ENCODE measurements around the gene SLAMF9.

The SLAMF9 gene

DNA sequence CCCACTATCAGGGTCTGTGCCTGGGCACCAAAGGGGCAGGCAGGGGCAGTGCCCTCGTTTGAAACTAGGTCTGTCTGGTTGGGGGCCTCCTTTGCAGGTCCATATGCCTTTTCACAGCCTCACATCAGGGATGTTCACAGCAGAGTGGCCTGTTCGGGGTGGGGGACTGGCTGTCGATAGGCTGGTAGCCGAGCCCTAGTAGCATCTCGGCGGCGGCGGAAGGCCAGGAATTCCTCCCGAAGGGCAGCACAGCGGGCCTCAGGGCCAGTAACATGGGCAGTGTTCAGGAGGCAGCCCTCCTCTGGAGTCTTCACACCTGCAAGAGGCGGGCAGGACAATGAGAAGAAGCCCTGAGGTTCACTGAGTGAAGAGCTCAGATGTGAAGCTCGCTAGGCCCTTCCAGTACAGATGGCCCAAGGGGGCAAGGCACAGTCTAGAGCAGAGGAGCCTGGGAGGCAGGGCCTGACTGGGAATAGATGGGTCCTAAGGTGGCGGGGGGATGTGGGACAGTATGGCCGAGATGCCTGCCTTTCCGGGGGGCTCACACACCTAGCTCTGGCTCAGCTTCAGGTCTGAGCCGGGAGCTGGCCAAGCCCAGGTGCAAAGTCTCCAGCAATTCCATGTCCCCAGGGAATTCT lies 26.7 kb downstream of the SLAMF9 start:
- no peak for DNase-seq (ENCODE audit: low read depth)
- TF ChIP-seq, protein P1, sequence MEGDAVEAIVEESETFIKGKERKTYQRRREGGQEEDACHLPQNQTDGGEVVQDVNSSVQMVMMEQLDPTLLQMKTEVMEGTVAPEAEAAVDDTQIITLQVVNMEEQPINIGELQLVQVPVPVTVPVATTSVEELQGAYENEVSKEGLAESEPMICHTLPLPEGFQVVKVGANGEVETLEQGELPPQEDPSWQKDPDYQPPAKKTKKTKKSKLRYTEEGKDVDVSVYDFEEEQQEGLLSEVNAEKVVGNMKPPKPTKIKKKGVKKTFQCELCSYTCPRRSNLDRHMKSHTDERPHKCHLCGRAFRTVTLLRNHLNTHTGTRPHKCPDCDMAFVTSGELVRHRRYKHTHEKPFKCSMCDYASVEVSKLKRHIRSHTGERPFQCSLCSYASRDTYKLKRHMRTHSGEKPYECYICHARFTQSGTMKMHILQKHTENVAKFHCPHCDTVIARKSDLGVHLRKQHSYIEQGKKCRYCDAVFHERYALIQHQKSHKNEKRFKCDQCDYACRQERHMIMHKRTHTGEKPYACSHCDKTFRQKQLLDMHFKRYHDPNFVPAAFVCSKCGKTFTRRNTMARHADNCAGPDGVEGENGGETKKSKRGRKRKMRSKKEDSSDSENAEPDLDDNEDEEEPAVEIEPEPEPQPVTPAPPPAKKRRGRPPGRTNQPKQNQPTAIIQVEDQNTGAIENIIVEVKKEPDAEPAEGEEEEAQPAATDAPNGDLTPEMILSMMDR (IDR thresholded peaks at IDR 0.05; ENCODE audit: low read length, missing control alignments): no peak
- H3K4me3 ChIP-seq (replicated peaks; ENCODE audit: low read depth, low read length): no peak overlapping the region

DNA sequence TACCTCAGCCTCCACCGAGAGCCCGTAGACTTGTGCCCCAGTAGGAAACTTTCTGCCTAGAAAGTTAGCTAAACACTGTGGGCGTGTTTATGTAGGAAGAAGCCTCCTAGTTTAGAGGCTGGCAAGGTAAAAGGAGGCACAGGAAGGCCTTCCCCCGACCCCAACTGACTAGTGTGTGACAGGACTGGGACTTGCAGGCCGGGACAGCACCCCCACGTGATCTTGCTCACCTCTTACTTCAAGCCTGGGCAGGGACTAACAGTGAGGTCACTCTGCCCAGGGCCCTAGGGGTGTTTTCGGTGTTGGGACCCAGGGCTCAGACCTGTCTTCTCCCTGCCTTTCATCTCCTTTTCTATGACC lies 28.3 kb downstream of the SLAMF9 start:
- no peak for DNase-seq (ENCODE audit: low read depth)
- peak overlapping the region; percentile 100 for H3K4me3 ChIP-seq (replicated peaks; ENCODE audit: low read depth, low read length)
- TF ChIP-seq, protein P1 (IDR thresholded peaks at IDR 0.05; ENCODE audit: low read length, missing control alignments): no peak

DNA sequence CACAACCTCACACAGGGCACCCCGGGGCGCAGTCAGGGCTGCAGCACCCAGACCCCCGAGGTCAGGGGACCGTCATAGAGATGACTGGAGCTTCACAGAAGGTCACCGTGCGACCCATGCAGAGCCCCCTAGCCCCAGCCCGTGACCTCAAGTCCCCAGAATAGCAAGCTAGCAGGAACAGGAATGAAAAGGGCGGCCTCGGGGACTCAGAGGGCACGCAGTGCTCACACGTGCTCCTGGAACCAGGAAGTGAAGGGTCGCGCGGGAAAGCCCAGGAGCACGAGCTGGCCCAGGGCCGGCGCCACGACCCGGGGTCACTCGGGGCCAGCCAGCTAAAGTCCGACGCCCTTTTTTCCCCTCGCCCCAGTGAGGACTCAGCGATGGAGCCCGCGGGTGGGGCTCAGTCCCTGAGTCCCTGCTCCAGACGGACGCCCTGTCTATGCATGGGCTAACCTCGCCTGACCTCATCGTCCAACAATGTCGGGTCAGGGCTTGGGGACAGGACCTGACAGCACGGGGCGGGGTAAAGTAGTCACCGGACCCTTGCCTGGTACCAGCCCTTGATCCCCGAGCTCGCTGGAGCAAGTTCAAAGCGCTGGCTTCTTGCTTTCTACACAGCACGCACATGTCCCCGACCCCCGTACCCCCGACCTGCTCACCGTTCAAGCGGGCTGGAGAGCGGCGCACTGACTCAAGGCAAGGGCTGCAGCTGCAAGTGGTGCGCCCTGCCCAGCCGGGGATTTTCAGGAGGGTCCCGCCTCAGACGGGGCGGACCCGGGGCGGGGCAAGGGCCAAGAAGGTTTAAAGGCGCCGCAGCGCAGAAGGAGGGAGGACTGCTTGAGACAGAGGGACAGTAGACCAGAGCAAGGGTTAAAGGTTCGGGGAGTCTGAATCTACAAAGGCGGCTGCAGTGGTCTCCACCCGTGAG lies 29.0 kb downstream of the SLAMF9 start, which contains the start of gene TAGLN2:
TSS of gene TAGLN2 (minus strand) at position 717 of the 928 bp plus-strand sequence. CDS start 4,998 bp downstream, outside the sequence.
- peak within 1 kb of the TSS; percentile 100 for H3K4me3 ChIP-seq (replicated peaks; ENCODE audit: low read depth, low read length)
- TF ChIP-seq, protein P1 (IDR thresholded peaks at IDR 0.05; ENCODE audit: low read length, missing control alignments): no peak
- DNase-seq (ENCODE audit: low read depth): peak; percentile 92

DNA sequence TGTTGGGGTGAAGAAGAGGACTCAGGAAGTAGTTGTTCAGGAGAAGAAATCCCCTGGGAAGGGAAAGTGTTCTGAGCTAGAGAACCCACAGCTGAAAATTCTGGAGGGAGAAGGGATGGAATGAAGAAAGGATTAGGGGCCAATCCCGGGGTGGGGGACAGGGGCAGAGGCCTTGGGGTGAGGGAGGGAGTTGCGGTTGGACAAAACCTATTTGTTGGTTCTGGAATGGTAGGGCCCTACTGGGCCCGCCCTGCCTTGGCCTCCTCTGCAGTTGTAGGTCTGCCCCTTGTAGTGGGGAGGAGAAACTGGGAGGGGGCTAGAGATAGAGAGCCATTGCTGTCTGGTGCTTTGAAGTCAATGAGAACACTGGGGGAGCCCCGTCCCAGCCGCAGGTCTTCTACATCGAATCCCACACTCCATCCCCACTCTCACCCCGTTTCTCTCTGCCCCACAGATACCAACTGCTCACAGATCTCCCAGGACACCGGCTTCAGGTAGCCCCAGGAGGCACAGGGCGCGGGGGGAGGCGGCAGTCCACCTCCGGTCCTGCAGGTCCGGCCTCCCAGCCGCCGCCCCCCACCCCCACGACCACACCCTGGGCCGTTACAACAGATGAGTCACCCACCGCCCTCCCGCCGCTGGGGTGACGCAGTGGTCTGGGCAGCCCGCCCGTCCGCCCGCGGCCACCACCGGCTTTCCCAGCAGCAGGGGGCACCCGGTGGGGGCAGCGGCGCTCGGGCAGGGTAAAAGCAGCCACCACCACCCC lies 29.8 kb downstream of the SLAMF9 start:
- H3K4me3 ChIP-seq (replicated peaks; ENCODE audit: low read depth, low read length): peak overlapping the region; percentile 100
- DNase-seq (ENCODE audit: low read depth): peak; percentile 90
- TF ChIP-seq, protein P1 (IDR thresholded peaks at IDR 0.05; ENCODE audit: low read length, missing control alignments): no peak

DNA sequence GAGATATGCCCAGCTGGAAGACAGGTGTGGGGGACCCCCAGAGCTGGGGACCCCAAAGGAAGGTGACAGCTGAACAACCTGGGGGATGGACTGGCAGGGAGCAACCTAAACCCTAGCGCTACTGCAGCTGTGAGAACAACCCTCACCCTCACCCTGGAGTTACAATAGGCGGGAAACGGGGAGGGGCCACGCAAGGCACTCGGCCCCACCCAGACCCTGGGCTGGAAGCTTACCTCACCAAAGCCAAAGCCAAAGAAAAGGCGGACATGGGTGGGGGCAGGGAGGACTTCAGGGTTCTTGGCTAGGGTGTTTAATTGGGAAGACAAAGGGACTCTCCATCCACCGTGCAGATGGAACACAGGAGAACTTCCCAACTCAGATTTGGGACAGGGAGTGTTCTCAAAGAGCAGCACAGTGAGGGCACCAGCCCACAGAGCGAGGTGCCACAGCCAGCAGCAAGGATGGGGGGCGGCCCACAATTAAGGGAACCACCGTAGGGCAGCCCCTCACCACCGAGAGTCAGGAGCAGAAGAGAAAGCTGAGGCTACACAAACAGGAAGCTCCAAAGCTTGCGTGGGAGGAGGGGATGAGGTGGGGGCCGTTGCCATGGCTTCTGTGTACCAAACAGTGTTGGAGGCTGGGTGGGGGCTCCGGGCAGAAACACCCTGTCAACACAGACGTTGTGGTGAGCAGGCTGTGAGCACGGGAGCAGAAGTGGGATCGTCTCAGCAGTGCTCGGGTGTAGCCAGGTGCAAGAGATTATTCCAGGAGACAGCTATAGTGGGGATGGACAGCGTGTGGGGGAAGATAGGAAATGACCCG lies 30.6 kb downstream of the SLAMF9 start:
- DNase-seq (ENCODE audit: low read depth): peak; percentile 93
- TF ChIP-seq, protein P1 (IDR thresholded peaks at IDR 0.05; ENCODE audit: low read length, missing control alignments): no peak
- H3K4me3 ChIP-seq (replicated peaks; ENCODE audit: low read depth, low read length): peak overlapping the region; percentile 100
